HG02798 (cell line): ENCODE results near the gene DPYSL3.
"Not testable (repeated sequence)": the region's sequence is repeated elsewhere in the genome, so short reads cannot be mapped to it uniquely, and the experiment has no call there.

ENCODE experiments used
- ATAC-seq: cut with Tn5 transposase; IDR thresholded peaks from one replicate; pipeline ENCODE4 v1.9.1; 2021; ENCODE audit warnings: mild to moderate bottlenecking; ENCODE audit not compliant: unreplicated experiment, poor library complexity

DPYSL3 gene

DNA sequence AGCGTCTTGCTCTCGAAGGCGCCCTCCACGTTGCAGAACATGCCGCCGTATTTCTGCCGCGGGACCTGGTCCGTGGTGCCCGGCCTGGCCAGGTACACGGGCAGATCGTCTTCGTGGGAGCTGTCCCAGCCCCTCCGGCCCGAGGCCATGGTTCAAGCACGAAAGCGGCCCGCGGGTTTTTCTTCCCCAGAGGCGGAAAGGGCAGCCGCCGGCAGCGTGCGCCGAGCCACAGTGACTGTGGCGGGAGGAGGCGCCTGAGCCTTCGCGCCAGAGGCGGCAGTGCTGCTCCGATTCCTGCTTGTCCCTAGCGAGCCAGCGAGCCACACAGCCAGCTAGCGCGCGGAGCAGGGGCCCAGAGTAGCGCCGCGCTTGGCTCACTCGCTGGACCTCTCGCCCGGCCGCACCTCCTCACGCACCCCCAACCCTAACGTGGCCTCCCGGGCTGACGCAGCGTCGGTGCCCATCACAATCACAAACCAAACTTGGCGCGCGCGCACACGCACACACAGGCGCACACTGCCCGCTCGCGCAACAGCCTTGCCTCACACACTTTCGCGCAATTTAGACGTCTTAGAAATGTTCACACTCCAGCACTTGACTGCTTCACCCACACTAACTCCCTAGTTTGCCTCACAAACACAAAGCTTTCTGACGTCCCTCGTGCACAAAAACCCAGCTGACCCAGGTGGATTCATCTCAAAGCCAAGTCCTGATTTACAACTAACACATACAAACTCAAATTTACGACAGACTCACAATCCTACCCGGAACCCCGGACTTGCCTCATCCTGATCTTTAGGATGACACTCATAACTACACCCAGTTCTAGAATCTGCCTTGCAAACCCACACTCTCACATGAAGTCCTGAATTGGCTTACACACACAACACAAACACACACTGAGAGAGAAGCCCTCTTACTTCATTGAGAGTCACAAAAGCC lies at the start of gene DPYSL3:
DPYSL3 (minus strand) TSS at position 359 of the 942 bp plus-strand sequence; CDS start at position 149, 210 bp downstream.
- ATAC-seq: no peak

GRCh38 chr5:147558826-147559225 lies 49.0 kb upstream of the DPYSL3 start:
- peak; percentile 87 for ATAC-seq

GRCh38 chr5:147557876-147558745 lies 48.2 kb upstream of the DPYSL3 start:
- ATAC-seq: no peak

DNA sequence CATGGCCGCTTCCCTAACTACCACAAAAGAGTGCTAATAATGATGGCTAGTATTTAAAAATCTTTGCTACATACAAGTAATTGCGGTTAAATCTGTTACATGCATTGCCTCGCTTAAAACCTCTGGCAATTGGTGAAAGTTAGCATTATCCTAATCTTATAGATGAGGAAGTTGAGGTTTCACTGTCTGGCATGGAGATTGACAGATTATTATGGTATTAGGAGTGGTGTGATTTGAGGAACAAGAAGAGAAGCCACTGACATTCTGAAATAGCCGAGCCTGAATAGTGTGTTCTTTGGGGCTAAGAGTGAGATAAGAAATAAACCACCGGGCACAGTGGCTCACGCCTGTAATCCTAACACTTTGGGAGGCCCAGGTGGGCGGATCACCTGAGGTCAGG lies 45.3 kb upstream of the DPYSL3 start:
- no peak for ATAC-seq

DNA sequence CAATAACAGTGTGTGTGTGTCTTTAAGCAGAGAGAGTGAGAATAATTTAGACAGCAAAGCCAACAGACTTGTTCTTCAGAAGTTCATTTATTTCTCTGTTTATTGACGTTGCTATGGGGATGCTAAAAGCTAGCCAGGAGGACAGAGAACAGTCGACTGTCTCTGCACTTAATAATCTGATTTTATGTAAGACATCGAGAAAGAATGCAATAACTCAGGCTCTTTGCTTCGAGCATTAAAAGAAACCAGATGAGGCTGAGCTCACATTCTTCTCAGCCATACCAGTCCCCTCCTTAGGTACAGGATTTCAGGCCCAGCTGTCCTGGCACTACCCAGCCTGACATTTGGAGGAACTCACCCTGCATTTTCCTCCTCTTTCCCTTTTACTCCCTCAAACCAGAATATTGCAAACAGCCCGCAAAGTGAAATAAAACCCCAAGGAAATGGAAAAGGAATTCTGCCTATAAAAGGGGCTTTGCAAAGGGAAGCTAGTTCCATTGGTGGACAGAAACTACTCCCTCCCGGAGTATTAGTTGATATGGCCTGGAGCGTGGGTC lies 44.5 kb upstream of the DPYSL3 start:
- no peak for ATAC-seq

- ATAC-seq: not testable (repeated sequence)
Observed at GRCh38 chr5:147553817-147554216, 43.9 kb upstream of the DPYSL3 start.

- no peak for ATAC-seq
Observed at GRCh38 chr5:147552897-147553296, 43.0 kb upstream of the DPYSL3 start.

DNA sequence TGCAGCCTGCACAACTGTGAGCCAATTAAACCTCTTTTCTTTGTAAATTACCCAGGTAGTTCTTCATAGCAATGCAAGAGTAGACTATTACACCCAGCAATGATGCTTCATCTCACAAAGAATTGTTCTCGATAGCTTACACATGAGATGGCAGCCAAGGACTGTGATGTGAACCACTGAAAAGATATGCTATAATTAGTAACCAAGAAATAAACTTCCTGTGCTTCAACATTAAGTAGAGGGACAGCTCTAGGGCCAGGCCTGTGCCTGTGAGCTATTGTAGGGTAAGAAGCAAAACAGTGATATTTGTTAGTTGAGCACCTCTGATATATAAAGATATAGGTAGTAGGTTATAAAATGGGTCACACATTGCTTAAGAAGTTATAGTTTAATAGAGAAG lies 41.8 kb upstream of the DPYSL3 start:
- no peak for ATAC-seq

GRCh38 chr5:147547730-147548129 lies 37.9 kb upstream of the DPYSL3 start:
- no peak for ATAC-seq

DNA sequence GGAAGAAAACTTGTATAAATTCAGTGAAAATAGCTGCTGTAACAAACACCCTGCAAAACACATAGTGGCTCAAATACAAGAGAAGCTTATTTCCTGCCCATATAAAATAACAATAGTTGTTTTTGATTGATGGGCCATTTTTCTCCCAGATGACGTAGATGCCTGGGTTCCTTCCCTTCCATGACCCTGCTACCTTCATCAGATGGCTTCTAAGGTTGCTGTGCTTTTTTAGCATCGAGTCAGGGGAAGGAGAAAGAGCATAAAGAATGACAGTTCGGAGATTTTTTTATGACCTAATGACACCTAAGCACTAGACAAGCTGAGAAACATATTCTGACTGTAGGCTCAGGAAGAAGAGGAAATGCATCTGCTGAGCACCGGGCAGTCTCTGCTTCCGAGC lies 34.7 kb upstream of the DPYSL3 start:
- ATAC-seq: no peak

- ATAC-seq: no peak
Observed at GRCh38 chr5:147539053-147539452, 29.2 kb upstream of the DPYSL3 start.

DNA sequence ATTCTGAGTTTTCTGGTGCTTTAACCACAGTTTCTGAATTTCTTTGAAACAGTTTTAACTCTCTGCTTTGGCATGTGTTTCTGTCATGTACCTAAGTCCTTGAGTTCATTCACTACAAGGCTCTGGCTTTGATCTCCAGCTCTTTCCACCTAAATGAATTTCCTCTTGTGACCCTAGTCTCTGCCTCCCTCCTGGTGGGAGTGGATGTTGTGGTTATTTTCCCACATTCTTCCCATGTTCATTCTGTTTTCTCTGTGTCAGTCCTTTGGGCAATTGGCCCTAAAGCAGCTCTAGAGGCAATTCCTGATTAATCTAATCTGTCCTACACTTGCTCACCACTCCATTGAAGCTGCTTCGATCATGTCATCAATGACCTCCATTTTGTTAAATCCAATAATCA lies 28.4 kb upstream of the DPYSL3 start:
- no peak for ATAC-seq

DNA sequence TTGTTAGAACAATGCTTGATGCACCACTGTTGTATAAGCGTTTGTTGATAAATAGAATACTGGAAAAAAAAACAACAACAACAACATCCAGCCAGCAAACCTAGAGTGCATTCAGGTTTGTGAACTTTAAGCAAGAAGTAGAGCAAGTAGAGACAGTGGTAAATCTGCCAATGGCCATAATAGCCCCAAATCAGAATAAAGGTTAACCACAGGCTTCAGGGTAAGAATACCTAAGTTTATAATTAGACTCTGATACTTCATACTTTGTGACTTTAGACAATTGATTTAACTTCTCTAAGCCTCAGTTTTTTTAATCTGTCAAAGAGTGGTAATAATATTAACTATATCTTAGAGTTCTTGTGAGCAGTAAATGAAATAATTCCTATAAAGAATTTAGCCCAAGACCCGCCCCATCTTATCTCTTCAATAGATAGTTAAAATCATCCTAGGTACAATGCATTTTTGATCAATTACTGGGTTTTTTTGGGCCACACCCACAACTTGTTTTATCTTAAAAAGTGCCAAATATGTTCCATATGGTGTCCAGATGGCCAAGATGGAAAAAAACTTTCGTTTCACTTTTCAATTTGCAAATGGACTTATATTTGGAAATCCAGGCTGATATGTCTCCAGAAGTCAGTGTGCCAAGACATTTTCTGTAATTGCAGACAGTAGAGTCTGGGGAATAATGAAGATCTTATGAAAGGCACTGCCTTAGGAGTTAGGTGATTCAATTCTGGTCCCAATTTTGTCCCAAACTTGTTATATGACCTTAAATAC lies 24.5 kb upstream of the DPYSL3 start:
- no peak for ATAC-seq

DNA sequence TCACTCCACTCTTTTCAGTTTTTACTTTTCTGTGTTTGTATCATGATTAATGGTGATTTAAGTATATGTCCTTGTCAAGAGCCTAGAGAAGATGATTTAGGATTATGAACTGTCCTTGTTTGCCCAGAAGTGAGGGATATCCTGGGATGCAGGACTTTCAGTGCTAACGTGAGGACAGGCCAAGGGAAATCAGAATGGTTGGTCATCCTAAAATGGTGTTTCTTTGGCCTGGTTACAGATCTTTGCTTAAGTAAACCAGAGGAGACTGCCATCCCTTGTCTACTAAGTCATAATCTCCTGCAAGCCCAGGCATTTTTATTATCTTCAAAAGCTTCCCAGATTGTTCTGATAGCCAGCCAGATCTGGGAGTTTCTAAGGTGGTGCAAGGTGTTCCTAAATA lies 22.3 kb upstream of the DPYSL3 start:
- ATAC-seq: no peak

- no peak for ATAC-seq
Observed at GRCh38 chr5:147530530-147531389, 20.9 kb upstream of the DPYSL3 start.

DNA sequence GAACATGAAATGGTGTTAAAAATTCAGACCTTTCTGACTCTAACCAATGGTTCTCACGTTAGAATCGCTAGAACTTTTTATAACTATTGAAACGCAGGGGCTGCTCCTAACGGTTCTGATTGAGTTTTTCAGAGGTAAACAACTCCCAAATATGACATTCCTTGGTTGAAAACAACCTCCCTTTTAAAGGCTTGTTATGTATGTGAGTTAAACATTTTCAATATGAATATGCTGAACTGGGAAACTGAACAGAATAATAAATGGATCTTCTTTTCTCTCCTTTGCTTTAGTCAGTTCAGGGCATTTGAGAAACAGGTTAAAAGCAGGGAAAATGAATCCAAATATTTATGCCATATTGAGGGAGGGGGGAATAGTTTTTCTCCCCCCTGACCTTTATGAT lies 13.2 kb upstream of the DPYSL3 start:
- no peak for ATAC-seq

DNA sequence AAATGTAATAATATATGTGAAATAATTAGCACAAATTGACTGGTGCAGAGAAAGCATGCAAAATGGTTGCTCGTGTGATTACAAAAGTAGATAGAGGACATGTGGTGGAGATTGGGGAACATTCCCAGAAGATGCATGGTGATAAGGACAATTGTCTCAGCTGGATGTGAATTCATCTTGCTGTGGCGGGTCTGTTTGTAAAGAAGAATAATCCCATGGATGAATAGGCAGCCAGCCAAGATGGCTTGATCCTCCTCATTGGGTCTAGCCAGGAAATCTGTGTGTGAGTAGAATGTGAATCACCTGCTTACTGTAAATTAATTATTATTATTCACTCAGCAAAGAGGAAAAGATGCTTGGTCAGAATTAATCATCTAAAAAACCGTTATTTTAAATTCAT lies 12.6 kb upstream of the DPYSL3 start:
- no peak for ATAC-seq

- ATAC-seq: no peak
Observed at GRCh38 chr5:147520450-147520849, 10.6 kb upstream of the DPYSL3 start.

GRCh38 chr5:147519380-147519779 lies 9.5 kb upstream of the DPYSL3 start:
- no peak for ATAC-seq
